Stimulated activated CD8-positive, alpha-beta memory T cell treated with anti-CD3 and anti-CD28 coated beads, Interleukin-7, amount 100 ng/mL, for 1 hour (primary cell): ENCODE results near the gene ENTPD2.
"Not testable (repeated sequence)": the region's sequence is repeated elsewhere in the genome, so short reads cannot be mapped to it uniquely, and the experiment has no call there.

Experiments
- DNase-seq, 2 donors: peaks; one replicate each; pipeline ENCODE4 v3.0.0-alpha.2; 2020; ENCODE audit warnings: low read depth in 2 of 2

Gene ENTPD2

DNA sequence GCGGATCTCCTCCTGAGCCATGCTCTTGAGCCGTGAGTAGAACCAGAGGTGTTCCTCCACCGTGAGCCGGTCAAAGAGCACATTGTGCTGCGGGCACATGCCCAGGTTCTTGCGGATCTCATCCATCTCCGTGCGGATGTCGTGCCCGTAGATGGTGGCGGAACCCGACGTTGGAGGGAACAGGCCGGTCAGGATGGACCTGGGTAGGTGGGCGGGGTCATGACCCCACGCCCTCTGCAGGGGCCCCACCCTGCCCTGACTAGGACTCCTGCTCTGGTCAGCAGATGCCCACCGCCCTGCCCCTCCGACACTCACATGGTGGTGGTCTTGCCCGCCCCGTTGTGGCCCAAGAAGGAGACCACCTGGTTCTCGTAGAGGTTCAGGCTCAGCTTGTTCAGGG is 37.9 kb downstream of the ENTPD2 start:
- no peak for DNase-seq

DNA sequence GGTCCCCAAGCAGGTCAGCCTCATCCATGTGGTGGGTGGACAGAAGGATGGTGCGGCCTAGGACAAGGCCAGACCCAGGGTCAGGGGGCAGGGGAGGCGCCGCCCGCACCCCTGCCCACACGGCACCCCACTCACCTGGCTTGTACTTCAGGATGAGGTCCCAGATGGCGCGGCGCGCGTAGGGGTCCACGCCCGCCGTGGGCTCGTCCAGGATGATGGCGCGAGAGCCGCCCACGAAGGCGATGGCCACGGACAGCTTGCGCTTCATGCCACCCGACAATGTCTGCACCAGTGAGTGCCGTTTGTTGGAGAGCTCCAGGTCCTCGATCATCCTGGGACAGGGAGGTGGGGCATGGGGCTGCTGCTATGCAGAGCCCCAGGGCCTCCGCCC is 38.3 kb downstream of the ENTPD2 start:
- DNase-seq: no peak

DNA sequence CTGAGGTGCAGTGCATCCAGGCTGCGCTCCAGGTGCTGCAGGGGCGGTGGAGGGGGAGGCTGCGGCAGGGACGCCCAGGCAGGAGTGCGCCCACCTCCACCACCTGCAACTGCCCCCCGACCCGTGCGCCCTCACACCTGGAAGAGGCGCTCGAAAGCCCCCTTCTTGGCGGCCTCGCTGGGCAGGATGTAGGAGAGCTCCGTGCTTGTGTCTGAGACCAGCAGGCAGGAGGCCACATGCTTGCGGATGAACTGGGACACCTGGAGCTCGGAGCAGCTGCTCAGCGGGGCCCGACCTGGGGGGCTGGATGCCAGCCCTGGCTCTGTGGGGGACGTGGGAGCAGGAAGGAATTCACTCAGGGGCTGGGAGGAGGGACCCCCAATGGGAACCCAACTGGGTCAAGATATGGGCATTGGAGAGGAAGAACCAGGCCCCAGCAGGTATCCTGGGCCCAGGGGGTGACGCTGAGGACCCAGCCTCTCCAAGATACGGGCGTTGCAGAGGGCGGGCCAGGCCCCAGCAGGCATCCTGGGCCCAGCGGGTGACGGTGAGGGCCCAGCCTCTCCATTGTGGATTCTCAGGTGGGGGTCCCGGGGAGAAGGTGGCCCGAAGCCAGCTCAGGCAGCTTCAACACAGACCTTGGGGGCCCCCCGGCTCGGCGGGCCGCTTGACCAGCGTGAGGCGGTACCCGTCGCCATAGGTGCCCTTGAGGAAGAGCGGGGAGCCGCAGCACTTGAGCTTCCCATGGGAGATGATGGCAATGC is 38.9 kb downstream of the ENTPD2 start:
- DNase-seq: no peak

DNA sequence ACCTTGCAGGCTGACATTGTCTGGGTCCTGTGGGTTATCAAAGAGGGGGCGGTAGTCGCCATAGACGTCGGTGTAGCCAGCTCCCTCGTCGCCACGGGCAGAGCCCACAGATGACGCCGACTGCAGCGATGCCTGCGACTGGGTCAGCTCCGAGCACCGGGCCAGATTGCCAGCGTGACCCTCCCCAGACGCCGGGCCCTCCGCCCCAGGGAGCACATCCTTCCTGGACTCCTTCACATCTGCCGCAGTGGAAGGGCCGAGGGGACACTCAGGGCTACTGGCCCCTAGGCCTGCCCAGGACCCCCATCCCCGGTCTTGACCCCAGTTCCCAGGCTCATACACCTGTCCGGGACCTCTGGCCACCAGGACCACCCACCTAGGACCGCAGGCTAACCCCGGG is 39.7 kb downstream of the ENTPD2 start:
- no peak for DNase-seq

DNA sequence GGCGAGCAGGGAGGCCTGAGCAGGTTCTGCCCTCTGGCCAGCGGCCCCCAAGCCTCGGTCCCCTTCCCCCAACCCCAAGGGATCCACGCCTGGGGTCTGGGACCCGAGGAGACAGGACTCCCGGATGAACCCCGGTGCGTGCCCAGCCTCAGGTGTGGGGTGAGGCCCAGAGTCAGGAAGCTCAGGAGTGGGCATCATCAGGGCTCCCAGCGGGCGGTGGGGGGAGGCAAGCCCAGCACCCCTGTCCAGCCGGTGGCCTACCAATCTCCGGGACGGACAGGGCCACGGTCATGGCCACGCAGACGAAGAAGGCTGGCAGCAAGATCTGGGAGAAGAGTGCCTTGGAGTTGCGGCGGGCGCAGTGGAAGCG is 40.3 kb downstream of the ENTPD2 start:
- no peak for DNase-seq

DNA sequence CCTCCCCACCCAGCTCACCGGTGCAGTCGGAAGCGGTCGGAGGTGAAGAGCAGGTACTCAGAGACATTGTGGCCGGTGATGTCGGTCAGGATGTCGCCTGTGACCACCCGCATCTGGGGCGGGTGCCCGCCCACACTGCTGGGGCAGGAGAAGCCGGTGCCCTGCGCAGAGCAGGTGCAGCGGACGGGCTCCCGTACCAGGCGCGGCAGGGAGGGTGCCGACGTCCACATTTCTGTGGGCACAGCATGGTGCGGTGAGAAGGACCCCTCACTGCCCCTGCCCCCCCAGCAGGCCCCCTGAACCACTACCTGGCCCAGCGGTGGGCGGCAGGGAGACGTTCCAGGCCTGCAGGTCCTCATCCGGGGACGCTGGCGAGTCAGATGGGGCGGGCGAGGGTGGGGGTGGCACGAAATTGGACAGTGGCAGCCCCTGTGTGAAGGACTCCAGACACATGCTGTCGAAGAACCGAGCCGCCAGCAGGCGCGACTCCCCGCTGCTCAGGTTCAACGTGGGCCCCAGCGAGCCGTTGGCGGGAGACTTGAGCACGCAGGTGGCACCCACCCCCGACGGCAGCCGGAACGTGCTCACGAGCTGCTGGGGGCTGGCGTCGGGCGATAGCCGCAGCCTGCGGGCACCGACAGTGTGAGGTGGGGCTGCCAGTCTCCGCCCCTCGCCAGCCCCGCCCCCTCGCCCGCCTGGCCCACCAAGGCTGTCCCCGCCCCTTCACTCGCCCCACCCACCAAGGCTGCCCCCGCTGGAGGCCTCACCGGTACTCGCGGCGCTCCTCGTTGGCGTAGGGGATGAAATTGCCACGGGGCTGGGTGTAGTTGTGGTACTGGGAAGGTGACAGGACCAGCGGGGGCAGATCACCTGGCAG is 40.9 kb downstream of the ENTPD2 start:
- no peak for DNase-seq

DNA sequence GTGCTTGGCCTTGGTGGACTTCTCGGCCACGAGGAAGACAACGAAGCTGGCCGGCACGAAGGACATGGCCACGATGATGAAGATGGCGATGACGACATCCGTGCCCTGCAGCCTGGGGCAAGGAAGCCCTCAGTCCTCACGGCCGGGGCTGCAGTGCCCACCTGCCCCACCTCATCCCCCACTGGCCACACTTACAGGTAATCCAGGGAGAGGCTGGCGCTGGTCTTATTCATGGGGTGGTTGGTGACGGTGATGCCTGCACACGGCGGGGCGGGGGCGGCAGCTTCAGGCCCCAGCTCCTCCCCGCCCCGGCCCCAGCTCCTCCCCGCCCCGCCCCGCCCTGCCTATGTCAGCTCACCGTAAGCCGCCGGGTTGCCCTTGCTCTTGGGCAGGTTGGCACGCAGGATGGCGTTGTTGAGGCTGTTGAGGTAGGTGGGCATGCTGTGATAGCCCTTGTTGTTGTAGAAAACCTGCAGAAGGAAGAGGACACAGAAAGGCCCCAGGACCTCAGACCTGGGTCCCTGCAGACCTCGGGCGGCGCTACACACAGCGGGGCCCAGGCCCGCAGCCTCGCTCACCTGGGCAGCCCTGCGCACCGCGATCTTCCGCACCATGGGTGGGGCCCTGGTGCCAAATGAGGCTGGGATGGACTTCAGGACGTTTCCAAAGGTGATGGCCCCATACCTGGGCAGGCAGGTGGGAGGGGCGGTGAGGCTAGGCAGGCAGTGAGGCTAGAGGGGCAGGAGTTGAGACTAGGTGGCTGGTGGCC is 41.8 kb downstream of the ENTPD2 start:
- no peak for DNase-seq

DNA sequence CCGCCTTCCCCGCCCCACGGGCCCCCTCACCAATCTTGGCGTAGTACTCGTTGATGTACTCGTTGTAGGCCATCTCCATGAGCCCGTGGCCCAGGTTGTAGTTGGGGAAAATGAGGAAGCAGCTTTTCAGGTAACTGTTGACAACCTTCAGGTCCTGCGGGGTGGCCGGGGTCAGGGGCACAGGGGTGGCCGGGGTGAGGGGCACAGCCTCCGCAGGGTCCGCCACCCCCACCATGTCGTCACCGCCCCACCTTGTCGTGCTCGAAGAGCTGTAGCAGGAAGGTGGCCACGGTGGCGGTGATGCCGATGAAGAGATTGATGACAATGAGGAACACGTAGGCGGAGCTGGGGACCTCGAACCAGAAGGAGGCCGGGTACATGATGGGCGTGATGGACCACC is 42.7 kb downstream of the ENTPD2 start:
- no peak for DNase-seq

DNA sequence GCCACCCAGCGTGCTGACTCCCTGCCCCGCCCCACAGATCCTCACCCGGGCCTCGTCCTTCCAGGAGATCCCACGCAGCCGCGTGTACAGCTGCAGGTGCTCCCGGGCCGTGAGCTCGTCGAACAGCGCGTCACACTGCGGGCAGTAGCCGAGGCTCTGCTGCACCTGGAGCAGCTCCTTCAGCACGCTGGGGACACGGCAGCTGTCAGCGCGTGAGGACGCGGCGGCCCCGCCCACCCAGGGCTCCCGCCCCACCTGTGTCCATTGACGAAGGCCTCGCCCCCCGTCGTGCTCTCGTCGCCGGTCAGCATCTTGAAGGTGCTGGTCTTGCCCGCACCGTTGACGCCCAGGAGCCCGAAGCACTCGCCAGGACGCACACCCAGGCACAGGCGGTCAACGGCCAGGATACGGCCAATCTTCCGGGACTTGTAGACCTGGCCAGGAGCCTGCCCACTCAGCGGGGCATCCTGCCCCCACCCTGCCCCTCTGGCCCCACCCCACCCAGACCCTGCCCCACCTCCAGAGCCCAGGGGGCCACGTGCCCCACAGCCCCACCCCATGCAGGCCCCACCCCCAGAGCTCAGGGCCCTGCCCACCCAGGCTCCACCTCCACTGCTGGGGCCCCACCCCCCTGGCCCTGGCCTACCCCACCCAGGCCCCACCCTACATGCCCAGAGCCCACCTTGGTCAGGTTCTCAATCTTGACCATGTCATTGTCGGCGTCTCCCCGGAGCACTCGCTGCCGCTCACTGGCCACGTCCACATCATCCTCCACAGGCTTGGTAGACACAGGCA is 43.7 kb downstream of the ENTPD2 start:
- DNase-seq: no peak

DNA sequence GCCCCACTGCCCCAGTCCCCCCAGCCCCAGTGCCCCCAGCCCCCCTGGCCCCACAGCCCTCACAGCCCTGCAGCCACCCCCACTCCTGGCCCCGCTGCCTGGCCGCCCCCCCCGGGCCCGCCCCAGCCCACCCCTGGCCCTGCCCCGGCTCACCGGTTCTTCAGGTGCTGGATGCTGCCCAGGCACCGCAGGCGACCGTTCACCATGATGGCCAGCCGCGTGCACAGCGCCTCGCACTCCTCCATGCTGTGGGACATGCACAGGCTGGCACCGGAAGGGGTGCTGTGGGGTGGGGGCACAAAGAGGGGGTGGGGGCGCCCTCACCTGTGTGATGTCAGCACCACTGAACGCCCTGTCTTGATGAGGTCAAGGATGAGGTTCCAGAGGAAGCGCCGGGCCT is 44.6 kb downstream of the ENTPD2 start:
- no peak for DNase-seq

DNA sequence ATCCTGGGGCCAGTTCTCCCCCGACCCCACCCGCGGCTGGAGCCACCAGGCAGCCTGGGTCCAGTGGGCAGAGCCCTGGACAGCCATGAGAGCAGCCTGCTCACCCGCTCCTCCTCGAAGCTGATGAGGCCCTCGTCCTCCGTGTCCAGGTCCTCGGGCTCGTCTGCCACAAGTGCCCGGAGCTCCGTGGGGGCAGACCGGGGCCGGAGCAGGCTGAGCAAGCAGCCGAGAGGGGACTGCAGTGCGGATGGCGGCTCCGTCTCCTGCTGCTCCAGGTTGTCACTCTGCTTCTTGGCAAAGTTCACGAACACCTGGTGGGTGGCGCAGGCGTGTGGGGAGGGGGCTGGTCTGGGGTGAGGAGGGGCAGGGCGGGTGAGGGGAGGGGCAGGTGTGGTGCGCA is 45.5 kb downstream of the ENTPD2 start:
- DNase-seq: no peak

DNA sequence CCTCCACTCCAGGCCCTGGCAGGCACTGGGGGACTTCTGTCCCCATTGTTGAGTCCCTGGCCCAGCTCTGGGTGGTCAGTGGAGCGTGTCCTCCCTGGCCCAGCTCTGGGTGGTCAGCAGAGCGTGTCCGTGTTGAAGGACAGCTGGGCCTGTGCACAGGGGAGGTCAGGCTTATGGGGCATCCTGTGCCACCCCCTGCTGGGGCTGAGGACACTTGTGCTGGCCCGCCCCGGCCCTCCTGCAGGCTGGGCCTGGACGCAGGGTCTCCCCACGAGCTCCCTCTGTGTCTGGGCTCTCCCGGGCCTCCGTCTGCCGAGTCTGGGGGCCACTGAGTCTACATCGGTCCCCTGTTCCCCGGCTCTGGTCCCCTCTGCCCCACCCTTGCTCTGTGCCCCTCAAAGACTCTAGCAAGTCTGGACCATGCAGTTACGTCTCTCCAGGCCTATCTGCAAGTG is 46.0 kb downstream of the ENTPD2 start:
- DNase-seq: no peak

DNA sequence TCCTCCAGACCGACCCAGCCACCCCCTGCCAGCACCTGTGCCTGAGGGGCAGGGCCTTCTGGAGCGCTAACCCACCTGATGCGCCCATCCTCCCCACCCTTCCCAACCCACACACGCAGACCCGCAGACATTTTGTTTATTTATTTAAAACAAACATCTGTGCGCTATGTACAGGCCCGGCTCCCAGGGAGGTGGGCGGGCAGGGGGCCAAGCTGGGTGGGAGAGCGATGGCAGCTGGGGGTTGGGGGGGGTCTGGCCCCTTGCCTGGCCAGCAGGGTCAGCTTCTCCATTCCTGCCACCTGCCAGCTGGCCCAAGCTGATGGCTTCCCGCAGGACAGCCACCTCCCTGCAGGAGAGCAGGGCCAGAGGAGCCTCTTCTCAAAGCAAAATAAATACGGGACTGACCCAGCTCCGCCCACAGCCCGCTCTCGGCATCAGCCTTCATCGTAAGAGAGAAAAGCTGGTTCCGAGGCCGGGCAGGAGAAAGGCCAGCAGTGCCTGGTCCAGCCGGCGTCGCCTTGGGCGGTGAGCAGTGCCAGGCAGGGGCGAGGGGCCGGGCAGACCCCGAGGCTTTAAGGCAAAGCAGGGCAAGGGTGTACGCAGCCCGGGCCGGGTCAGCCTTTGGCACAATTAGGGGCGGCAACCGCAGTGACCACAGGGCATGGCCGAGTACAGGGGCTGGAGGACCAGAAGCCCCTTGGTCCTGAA is 46.6 kb downstream of the ENTPD2 start:
- DNase-seq: no peak

DNA sequence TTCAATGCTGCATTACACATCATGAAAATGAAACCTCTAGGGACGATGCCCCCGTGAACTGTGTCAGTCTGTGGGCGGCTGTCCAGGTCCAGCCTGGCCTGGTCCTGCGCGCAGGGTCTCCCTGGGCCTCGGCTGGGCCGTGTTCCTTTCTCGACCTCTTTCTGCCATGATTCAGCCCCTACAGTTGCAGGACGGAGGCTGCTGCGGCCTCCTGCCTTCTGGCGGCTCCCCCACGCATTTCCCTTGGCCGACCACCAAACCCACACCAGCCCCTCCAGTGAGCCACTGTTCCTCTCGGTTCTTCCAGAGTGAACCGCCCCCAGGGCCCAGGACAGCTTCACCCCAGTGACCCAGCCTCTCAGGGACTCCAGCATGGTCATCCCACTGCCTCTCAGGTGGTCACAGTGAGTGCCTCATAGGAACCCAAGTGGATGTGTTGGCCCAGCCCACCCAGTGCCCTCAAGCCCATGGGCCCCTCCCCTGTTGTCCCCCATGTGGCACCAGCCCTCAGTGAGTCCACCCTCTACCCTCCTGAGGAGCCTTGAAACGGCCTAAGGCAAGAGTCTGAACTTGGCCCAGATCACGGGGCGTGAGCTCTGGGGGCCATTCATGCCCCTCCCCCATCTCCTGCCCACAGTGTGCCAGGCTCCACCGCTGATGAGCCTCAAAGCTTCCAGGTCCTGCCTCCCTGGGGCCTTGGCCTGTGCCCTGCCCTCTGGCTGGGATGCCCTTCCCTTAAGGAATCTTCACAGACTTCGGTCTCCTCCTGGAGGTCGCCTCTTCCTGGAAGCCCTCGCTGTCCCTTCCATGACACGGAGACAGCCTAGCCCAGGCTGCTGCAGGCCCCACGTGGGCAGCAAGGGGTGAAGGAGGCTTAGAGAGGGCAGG is 47.5 kb downstream of the ENTPD2 start:
- DNase-seq: no peak

DNA sequence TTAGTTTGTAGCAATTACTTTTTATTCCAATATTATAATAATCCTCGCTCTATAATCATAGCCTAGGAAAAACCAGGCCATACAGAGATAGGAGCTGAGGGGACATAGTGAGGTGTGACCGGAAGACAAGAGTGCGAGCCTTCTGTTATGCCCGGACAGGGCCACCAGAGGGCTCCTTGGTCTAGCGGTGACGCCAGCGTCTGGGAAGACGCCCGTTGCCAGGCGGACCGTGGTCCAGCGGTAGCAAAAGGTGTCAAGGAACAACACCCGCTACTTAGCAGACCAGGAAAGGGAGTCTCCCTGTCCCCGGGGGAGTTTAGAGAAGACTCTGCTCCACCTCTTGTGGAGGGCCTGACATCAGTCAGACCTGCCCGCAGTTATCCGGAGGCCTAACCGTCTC is 49.6 kb downstream of the ENTPD2 start:
- not testable (repeated sequence) for DNase-seq

DNA sequence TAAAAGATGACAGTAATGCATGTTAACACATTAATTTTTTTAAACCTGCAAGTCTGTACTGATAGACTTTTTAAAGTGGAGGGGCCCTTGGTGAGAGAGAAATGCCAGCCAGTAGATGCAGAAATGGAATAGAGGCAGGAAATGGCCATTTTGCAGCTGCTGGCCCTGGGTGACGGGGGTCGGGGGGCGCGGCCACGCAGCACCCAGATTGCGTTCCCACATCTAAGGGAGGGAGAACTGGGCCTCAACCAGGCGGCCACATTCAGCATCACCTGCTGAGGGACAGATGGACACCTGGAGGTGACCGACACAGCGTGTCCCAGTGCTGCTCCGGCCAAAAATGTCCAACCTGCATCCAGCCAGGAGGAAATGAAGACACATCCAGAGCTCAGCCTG is 51.2 kb downstream of the ENTPD2 start:
- DNase-seq: no peak

DNA sequence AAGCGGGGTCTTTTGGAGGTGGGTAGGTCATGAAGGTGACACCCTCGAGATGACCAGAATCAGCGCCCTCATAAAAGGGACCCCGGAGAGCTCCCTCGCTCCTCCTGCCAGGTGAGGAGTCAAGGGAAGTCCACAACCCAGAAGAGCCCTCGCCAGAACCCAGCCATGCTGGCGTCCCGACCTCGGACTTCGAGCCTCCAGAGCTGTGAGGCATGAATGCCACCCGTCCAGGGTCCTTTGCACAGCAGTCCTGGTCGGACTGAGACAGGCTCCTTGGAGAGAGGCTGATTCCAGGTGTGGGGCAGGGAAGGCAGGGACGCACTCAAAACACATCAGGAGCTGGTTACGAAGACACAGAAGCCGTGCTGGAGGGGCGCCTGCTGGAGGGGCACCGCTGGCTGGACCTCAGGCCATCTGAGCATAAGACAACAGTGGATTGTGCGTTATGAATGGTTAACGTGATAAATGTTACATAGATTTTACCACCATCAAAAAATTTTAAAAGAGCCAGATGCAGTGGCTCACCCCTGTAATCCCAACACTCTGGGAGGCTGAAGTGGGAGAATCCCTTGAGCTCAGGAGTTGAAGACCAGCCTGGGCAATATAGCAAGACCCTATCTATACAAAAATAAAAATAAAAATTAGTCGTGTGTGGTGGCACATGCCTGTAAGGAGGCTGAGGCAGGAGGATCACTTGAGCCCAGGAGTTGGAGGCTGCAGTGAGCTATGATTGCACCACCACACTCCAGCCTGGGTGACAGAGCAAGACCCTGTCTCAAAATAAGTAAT is 51.8 kb downstream of the ENTPD2 start:
- DNase-seq: no peak

DNA sequence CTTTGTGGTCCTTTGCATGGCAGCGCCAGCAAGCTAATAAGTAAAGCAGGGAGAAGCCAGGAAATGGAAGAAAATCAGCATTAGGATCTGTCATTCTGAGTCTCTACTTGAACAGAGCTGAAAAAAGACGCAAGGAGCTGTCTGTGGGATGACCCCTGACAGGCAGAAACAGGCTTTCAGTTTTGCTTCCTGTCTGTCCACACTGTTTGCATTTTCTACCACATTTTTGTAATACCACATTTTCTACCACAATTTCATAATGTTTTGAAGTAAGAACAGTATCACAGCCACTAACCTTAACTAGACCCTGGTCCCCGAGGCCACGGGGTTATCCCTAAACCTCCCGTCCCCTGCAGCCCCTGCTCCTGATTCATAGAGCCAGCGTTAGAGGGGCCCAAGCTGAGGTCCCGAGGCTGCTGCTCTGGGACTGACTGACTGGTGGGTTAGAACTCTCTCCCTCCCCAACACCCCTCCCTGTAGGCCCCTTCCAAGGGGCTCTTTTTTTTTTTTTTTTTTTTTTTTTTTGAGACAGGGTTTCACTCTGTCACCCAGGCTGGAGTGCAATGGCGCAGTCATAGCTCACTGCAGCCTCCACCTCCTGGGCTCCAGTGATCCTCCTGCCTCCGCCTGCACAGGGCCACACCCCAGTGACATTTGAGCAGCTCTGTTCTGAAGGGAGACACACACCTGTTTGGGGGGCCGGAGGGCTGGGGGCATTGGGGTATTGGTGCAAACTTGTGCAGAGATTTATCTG is 53.5 kb downstream of the ENTPD2 start:
- DNase-seq: no peak
